Measurements from ENCODE around the gene RPSA. TPM values are rescaled to one million over a fixed set of nuclear protein-coding genes. Genes with fewer than 3 reads are reported as not detected.
"Not testable (repeated sequence)": the region's sequence is repeated elsewhere in the genome, so short reads cannot be mapped to it uniquely, and the experiment has no call there.

Gene RPSA
- polyA plus RNA-seq, 2 of the 4 experiments (the other 2 are of a cell fraction): 2,484 to 3,141 TPM

DNA sequence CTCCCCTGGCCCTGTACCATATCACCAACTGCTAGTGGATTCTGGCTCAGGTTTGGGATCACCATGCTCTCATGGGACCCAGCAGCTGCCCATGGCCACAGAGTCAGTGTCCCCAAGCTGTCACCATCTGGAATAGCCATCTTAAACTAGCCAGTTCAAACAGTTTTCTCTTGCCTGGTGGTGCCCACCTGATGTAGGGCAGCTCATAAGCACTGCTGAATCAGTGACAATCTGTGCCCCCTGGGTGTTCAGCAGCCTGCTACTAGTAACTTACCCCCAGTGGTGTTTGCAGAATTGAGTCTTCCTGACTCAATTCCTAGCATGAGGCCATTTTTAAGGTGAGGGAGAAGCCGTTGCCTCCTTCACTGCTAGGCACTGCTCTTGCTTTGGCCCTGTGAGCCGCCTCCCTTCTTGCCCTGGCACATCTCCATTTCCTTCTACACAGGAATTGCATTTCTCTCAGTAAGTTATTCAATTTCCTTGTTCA lies 7.9 kb downstream of the RPSA start:
- Histone ChIP-seq H3K27ac (0 out of 6 replicates have a peak overlapping the region, but pooled peaks of 1 of the 2 experiments have one; percentile 4), H3K4me3 (no peak overlapping the region), H3K9me3 (no peaks in the 10 kb centered on the region), H3K4me1 (peaks cover 30% of the 10 kb centered on the region), H3K4me2 (no peak overlapping the region)
- DNase-seq (ENCODE audit: low read depth in 1 of 2, low spot score in 1 of 2) (peak in 1 of 2 experiments; percentile 22), FAIRE-seq (no peak), ATAC-seq (peak; percentile 12 to 21)
- CTCF ChIA-PET: interaction anchor here (0.6 to 6.8 kb wide), 2 partner anchors 8 to 85 kb away, joined by 3 to 58 read pairs; partner anchors contain the start of gene RPSA
- peak in 1 of 2 experiments; percentile 58; a peak in 3 of 5 replicates for TF ChIP-seq JUN (IDR thresholded peaks at IDR 0.05)
- TF ChIP-seq, protein P1, sequence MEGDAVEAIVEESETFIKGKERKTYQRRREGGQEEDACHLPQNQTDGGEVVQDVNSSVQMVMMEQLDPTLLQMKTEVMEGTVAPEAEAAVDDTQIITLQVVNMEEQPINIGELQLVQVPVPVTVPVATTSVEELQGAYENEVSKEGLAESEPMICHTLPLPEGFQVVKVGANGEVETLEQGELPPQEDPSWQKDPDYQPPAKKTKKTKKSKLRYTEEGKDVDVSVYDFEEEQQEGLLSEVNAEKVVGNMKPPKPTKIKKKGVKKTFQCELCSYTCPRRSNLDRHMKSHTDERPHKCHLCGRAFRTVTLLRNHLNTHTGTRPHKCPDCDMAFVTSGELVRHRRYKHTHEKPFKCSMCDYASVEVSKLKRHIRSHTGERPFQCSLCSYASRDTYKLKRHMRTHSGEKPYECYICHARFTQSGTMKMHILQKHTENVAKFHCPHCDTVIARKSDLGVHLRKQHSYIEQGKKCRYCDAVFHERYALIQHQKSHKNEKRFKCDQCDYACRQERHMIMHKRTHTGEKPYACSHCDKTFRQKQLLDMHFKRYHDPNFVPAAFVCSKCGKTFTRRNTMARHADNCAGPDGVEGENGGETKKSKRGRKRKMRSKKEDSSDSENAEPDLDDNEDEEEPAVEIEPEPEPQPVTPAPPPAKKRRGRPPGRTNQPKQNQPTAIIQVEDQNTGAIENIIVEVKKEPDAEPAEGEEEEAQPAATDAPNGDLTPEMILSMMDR (IDR thresholded peaks at IDR 0.05): no peak
- TF ChIP-seq ATOH8 (CRISPR knock-in tag; IDR thresholded peaks at IDR 0.05; ENCODE audit: low read depth): no peak
- peak; percentile 89 for TF ChIP-seq TFCP2L1 (CRISPR knock-in tag; IDR thresholded peaks at IDR 0.05)
- TF ChIP-seq FOSB (CRISPR knock-in tag; IDR thresholded peaks at IDR 0.05): peak; percentile 91; the same call in 1 of the 2 replicates
- TF ChIP-seq, protein P2, sequence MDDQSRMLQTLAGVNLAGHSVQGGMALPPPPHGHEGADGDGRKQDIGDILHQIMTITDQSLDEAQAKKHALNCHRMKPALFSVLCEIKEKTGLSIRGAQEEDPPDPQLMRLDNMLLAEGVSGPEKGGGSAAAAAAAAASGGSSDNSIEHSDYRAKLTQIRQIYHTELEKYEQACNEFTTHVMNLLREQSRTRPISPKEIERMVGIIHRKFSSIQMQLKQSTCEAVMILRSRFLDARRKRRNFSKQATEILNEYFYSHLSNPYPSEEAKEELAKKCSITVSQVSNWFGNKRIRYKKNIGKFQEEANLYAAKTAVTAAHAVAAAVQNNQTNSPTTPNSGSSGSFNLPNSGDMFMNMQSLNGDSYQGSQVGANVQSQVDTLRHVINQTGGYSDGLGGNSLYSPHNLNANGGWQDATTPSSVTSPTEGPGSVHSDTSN (IDR thresholded peaks at IDR 0.05): peak; percentile 40; the same call in 1 of the 2 replicates
- no peak for TF ChIP-seq HEYL (CRISPR knock-in tag; IDR thresholded peaks at IDR 0.05)
- no peak for TF ChIP-seq RCOR1 (IDR thresholded peaks at IDR 0.05; ENCODE audit: low read depth, low read length)
- no peak for TF ChIP-seq EP300 (IDR thresholded peaks at IDR 0.05)
- TF ChIP-seq POLR2AphosphoS2 (conservative IDR thresholded peaks at IDR 0.05; ENCODE audit: low read length): peak; percentile 88
- TF ChIP-seq ELK1 (IDR thresholded peaks at IDR 0.05; ENCODE audit: low read depth, low read length): no peak
- no peak for TF ChIP-seq PHF8 (IDR thresholded peaks at IDR 0.05; ENCODE audit: borderline replicate concordance, low read depth)
- TF ChIP-seq JUNB (IDR thresholded peaks at IDR 0.05): no peak
- no peak for TF ChIP-seq FOSL2 (IDR thresholded peaks at IDR 0.05)
- TF ChIP-seq FOSL2 (CRISPR knock-in tag; IDR thresholded peaks at IDR 0.05): peak; percentile 9; the same call in 1 of the 2 replicates
- TF ChIP-seq MYC (IDR thresholded peaks at IDR 0.05; ENCODE audit: borderline replicate concordance, low read length): no peak
- peak; percentile 81 for TF ChIP-seq HOXA7 (CRISPR knock-in tag; IDR thresholded peaks at IDR 0.05)
- TF ChIP-seq CBX2 (IDR thresholded peaks at IDR 0.05; ENCODE audit: borderline replicate concordance, low read depth): no peak
- POLR2A ChIA-PET: interaction anchor here (3.4 kb wide), 1 partner anchor 8 kb away, joined by 18 read pairs; the partner anchor contains the start of gene RPSA
- 85% methylated on average over 2 of the region's 2 CpGs for WGBS (ENCODE audit: missing lambda C conversion rate)

GRCh38 chr3:39415302-39415701 lies 8.8 kb downstream of the RPSA start:
- not testable (repeated sequence) for H3K4me3 ChIP-seq; H3K9me3 ChIP-seq; H3K27ac ChIP-seq; DNase-seq (ENCODE audit: low read depth in 1 of 2, low spot score in 1 of 2); FAIRE-seq; H3K4me2 ChIP-seq
- ATAC-seq: peak in 1 of 2 experiments; percentile 0; a peak in 1 of 6 replicates
- TF ChIP-seq GATA3 (IDR thresholded peaks at IDR 0.05; ENCODE audit: borderline replicate concordance) (0 out of 2 replicates have a peak, but pooled peaks have one; percentile 11), RARB (CRISPR knock-in tag; IDR thresholded peaks at IDR 0.05) (peak; percentile 20; the same call in 1 of the 2 replicates), FOSB (CRISPR knock-in tag; IDR thresholded peaks at IDR 0.05) (0 out of 2 replicates have a peak, but pooled peaks have one; percentile 79), POLR2AphosphoS2 (conservative IDR thresholded peaks at IDR 0.05; ENCODE audit: low read length) (peak; percentile 72; the same call in 1 of the 2 replicates), TFCP2L1 (CRISPR knock-in tag; IDR thresholded peaks at IDR 0.05) (peak; percentile 76), TP53 (CRISPR knock-in tag; IDR thresholded peaks at IDR 0.05) (peak; percentile 69; the same call in 1 of the 2 replicates)
- ChIA-PET CTCF (interaction anchor here (0.6 to 6.8 kb wide), 4 partner anchors 9 to 84 kb away, joined by 3 to 58 read pairs (median 9); partner anchors contain the start of gene RPSA), POLR2A (interaction anchor here (3.4 kb wide), 1 partner anchor 9 kb away, joined by 18 read pairs; the partner anchor contains the start of gene RPSA)
- peaks cover 22% of the 10 kb centered on the region; the same call in 2 of the 3 replicates for H3K4me1 ChIP-seq
- WGBS (ENCODE audit: missing lambda C conversion rate): 86% methylated on average over 3 of the region's 3 CpGs
